ENCODE data around the gene ZFP3. TPM values are rescaled to one million over a fixed set of nuclear protein-coding genes. Genes with fewer than 3 reads are reported as not detected.

Gene ZFP3
- total and polyA plus RNA-seq, 2 of the 4 experiments (the other 2 are of a cell fraction) = 0.54 to 0.75 TPM

GRCh38 chr17:5044630-5045029 is 33.6 kb upstream of the ZFP3 start:
- CTCF ChIA-PET = no interaction called here
- H3K23ac ChIP-seq (ENCODE audit: low read depth, low read length) = no peak overlapping the region
- H3K56ac ChIP-seq (ENCODE audit: extremely low read depth, insufficient read depth, low read length) = no peak overlapping the region
- H2BK20ac ChIP-seq (ENCODE audit: low read depth, low read length) = no peak overlapping the region
- H3K27ac ChIP-seq (ENCODE audit: insufficient read depth, low read length) = no peak overlapping the region
- no peaks in the 10 kb centered on the region for H3K79me1 ChIP-seq (ENCODE audit: low read depth in 1 of 2, low read length in 2 of 2)
- POLR2A ChIA-PET (ENCODE audit: unreplicated experiment) = no interaction called here
- in situ Hi-C loops (cut with MboI; ENCODE audit: low sequenced_read_pairs) = no loop called here
- H3K14ac ChIP-seq (replicated peaks; ENCODE audit: low read depth, low read length) = no peak overlapping the region
- H3K4me2 ChIP-seq (ENCODE audit: low read depth, low read length) = no peak overlapping the region
- H3K27me3 ChIP-seq (ENCODE audit: control insufficient read depth, insufficient read depth, low read length) = peaks cover 1% of the 10 kb centered on the region; the same call in 1 of the 2 replicates
- no TSS peak for BruUV-seq (replicated peaks)
- no peaks in the 10 kb centered on the region; the same call in 1 of the 2 replicates for H3K9me3 ChIP-seq (ENCODE audit: control insufficient read depth, insufficient read depth, low read length)
- H4K20me1 ChIP-seq (ENCODE audit: insufficient read depth, low read length) = no peaks in the 10 kb centered on the region
- H3K4ac ChIP-seq (ENCODE audit: low read depth, low read length) = no peak overlapping the region
- H3K9me1 ChIP-seq (ENCODE audit: insufficient read depth, low read length) = no peaks in the 10 kb centered on the region
- H2BK120ac ChIP-seq (ENCODE audit: low read depth, low read length) = no peak overlapping the region
- TF ChIP-seq MAFK (IDR thresholded peaks at IDR 0.05; ENCODE audit: low read depth, low read length) (no peak), USF2 (IDR thresholded peaks at IDR 0.05; ENCODE audit: low read depth, low read length) (no peak)
- no peak overlapping the region for H2AFZ ChIP-seq (replicated peaks; ENCODE audit: low read length, poor library complexity)
- H3K4me3 ChIP-seq (ENCODE audit: insufficient read depth, low read depth, low read length) = no peak overlapping the region
- H4K5ac ChIP-seq (ENCODE audit: low read depth, low read length) = no peak overlapping the region
- no peak overlapping the region for H3K9ac ChIP-seq (ENCODE audit: low read depth, low read length)
- no peak overlapping the region for H3K18ac ChIP-seq (ENCODE audit: low read depth, low read length)
- H4K8ac ChIP-seq (ENCODE audit: low read depth in 2 of 2, low read length in 2 of 2) = no peak overlapping the region
- H2AK9ac ChIP-seq (replicated peaks; ENCODE audit: low read depth, low read length, poor library complexity) = no peak overlapping the region
- no CpG with 5 or more reads among the region's 5 CpGs for WGBS, 2 experiments (ENCODE audit: extremely low coverage in 2 of 2, insufficient read length in 1 of 2)
- DNase-seq (no peak), ATAC-seq (ENCODE audit: low read depth) (no peak)
- no peaks in the 10 kb centered on the region for H3K4me1 ChIP-seq (ENCODE audit: control insufficient read depth, insufficient read depth, low read length)
- intact Hi-C loops (cut with micrococcal nuclease) = no loop called here
- H4K91ac ChIP-seq (ENCODE audit: insufficient read depth, low read depth, low read length) = no peak overlapping the region
- H3K36me3 ChIP-seq (ENCODE audit: control insufficient read depth, insufficient read depth, low read length) = no peaks in the 10 kb centered on the region
- no peak overlapping the region for H2AK5ac ChIP-seq (ENCODE audit: low read depth, low read length)
- H2BK5ac ChIP-seq (ENCODE audit: low read depth, low read length, poor library complexity, severe bottlenecking) = no peak overlapping the region
- dilution Hi-C loops (cut with HindIII; ENCODE audit: low sequenced_read_pairs, unreplicated experiment) = no loop called here
- H2BK15ac ChIP-seq (ENCODE audit: low read depth, low read length) = no peak overlapping the region
